NCI-H2171 (cell line): Measurements from ENCODE around the gene BATF.

Source experiments
- DNase-seq: peaks from one replicate; lab custom pipeline; 2025; lab: John Stamatoyannopoulos, UW

BATF gene

DNA sequence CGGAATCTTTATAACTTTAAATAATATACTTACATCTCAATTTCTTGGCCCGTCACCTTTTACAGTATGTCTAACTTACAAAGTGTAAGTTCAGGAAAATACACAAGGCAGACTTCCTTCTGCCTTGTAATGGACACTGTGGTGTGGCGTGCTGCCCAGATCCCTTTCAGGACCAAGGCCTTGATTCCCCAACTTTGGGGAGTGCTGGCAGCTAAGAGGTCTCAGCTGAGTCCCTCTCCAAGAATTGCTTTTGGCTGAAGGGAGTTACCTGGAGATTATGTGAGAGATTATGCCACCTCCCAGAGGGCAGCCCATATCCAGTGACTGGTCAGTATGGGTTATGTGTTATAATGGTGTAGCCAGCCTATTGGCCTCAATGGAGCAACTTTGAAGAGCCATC lies 21.2 kb upstream of the BATF start:
- DNase-seq, result no peak

DNA sequence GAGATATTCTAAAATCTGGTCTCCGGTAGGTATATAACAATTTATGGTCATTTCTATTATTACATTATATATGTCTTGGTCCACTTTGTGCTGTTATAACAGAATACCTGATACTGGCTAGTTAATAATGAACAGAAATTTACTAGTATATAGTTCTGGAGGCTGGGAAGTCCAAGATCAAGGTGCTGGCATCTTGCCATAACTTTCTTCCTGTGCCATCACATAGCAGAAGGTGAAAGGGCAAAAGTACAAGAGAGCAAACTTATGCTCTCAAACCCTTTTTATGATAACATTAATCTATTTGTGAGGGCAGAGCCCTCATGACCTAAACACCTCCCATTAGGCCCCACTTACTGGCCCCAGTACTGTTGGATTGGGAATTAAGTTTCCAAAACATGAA lies 17.9 kb upstream of the BATF start:
- DNase-seq, result no peak

DNA sequence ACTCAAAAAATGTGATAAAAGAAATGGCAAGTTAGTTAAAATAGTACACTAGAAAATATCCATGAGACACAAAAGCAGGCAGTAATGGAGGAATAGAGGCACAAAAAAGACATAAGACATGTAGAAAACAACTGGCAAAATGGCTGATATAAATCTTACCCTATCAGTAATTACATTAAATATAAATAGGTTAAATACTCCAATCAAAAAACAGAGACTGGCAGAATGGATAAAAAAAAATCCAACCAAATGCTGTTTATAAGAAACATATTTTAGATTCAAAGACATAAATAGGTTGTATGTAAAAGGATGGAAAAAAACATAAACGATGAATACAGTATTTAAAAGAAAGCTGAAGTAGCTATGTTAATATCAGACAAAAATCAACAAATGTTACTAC lies 15.3 kb upstream of the BATF start:
- no peak for DNase-seq

DNA sequence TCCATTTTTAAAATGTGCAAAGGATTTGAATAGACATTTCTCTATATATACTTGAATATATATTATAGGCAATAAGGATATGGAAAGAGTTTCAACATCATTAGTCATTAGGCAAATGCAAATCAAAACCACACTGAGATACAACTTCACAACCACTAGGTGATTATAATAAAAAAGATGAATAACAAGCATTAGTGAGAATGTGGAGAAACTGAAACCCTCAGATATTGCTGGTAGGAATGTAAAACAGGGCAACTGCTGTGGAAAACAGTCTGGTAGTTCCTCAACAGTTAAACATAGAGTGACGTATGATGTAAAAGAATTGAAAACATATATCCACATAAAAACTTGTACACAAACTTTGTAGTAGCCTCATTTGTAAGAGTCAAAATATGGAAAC lies 11.7 kb upstream of the BATF start:
- no peak for DNase-seq

DNA sequence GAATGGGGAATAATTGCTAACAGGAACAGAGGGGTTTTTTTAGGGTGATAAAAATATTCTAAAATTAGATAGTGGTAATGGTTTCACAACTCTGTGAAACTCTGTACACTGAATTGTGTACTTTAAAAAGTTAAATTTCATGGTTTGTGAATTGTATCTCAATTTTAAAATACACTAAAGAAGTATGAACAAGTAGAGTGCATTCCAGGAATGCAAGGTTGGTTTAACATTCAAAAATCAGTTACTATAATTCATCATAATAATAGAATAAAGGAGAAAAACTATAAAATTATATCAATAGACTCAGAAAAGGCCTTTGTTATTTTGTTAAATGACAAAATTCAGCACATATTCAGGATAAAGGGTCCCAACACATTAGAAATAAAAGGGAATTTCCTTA lies 11.1 kb upstream of the BATF start:
- DNase-seq, result no peak

DNA sequence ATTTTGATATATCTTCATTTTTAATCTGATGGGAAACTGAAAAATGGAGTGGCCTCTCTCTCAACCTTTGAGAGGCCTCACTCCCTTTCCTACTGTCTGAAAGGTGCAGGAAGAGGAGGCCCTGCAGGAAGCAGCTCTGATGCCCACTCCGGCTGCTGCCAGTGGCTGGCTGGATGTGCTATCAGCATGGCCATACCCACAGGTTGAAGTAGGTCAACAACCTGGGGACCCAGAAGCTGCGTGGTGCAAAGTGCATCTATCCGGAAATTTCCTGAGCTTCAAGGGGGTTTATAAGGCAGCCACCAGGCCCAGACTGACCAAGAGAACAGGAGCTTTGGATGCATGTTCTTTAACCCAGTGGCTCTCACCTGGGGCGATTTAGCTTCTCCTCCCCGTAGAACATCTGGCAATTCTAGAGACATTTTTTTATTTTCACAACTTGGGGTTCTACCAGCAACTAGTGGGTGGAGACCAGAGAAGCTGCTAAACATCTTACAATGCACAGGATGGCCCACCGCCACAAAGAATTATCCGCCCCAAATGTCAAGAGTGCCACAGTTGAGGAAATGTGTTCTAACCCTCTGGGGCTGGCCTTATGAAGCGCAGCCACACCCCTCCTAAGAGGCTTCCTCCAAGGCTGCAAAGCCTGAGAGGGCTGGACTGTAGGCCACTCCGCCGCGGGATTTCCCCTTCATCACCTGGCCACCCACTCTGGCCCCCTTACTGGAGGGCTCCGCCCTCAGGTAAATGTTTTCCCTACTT lies 8.2 kb upstream of the BATF start:
- no peak for DNase-seq

DNA sequence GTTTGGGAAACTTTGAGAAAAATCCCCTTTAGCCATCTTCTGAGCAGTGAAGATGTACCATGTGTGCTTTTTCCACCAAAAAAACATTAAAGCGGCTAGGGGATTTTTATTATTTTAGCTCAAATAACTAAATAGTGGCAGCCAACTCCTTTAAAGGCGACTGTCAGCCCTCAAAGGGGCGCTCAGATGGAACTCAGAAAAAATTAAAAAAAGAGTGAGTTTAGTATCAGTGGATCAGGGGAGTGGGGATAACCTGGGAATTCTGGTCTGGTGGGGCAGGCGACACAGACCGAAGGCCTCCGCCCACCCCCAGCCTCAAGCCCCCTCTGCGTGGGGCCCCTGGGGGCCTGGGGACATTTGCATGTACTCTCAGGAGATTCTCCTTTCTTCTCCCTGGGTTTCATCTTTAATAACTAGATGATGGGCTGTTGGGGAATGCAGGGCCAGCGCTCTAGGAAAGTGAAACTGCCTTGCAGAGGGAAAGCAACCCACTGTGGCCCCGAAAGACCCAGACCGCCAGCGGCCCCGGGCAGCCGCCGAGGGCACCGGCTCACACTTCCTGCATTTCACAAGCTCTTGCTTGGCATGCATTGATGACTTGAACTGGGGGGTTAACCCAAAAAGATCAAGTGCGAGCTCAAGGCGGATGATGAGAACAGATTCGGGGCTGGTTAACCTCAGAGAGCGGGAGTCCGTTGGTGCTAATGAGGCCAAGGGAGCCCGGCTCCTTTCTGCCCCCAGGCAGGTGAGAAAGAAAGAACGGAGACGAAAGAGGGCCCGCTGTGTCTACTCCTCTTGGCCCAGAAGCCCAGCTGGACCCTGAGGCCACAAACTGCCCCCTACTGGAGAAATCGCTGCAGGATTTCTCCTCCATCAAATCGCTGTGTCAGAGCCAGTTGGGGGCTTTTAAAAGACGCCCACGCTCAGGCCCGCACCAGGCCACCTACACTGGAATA lies 7.3 kb upstream of the BATF start:
- no peak for DNase-seq

DNA sequence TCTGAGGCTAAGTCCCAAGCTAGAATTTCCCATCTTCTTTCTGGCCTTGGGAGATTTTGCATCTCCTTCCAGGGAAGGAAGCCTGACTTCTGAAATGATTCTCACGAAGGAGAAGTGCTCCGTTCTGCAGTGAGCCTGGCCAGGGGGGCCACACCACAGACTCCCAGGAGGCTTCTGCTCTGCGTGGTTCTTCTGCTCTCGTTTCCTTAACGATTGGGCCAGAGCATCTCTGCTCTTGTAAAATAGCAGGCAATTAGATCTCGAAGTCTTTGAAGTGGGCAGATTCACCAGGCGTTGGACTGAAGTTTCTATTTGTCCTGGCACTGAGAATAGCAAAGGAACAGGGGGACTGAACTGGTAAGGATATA lies 6.7 kb upstream of the BATF start:
- DNase-seq, result no peak

DNA sequence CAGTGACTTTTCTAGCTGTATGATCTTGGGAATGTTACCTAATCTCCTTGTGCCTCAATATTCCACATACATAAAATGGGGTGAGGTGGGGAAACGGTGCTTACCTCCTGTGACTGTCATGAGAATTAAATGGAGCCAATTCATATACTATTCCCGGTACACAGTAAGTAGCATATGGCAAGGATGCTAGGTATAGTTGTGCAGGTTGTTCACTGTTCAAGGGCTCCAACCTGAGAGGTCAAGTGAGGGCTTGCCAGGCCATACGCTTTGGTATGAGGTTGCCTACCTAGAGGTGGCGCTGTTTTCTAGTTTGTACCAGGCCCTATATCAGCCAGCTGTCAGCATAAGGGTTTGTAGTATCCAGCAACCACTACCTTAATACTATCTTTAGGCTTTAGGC lies 3.6 kb upstream of the BATF start:
- no peak for DNase-seq

DNA sequence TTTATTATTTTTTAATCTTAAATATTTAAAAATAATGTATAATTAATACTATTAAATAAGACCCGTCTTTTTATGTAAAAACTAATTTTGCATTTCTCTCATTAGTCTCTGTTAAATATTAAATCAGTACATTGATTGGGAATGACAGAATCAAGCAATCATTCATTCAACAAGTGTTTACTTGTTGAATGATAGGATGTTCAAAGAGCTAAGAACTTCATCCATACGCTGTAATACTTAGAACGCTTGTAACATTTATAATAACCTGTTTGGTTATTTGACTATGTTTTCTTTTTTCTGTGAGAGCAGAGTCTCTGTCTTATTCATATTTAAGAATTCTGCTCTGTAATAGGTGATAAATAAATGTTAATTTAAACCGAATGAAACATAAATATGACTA lies 2.9 kb upstream of the BATF start:
- no peak for DNase-seq

DNA sequence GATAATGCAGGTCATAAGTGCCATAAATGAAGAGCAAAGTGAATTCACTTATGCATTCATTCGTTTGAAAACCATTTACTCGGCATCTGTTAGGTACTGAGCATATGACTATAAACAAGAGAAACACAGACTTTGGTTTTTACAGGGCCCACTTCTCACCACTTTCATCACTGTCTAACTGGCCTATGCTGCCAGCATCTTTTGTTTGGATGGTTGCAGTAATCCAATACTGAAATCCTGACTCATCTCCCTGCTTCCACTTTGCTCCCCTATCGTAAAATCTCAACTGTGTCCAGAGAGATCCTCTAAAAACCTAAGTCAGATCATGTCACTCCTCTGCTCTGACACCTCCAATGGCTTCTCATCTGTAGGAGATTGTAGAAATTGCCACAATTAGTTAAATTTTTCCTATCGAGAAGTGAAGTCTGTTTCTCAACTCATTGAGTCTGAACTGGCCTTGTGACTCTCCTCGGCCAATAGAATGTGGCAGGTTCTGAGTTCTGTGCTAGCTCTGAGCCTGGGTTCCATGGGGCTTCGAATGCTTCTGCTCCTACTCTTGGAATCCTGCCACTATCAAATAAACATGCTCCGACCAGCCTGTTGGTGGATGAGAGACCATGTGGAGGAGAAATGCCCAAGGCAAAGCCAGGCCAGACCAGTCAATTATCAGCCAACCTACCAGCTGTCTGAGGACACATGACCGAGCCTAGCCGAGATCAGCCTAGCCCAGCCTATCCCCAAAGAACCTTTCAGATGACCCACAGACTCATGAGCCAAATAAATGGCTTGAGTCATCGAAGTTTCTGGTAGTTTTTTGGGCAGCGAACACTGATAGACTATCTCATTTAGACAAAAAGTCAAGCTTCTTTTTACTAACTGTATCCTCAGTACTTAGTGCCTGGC lies 2.2 kb upstream of the BATF start:
- no peak for DNase-seq

DNA sequence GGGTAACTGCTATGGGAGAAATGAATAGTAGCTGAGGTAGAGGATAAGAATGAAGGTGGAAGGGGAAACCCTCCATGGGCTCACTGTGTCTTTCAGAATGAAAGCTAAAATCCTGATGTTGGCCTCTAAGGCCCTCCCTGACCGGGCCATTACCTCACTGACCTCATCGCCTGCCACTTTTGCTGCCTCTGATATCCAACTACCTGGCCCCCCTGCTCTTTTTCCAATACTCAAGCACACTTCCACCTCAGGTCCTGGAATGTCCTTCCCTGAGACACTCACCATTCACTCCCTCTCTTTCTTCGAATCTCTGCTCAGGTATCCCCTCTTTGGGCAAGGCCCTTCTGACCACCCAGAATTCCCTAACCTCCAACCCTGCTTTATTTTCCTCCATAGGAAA lies 1.4 kb upstream of the BATF start:
- DNase-seq, result no peak

DNA sequence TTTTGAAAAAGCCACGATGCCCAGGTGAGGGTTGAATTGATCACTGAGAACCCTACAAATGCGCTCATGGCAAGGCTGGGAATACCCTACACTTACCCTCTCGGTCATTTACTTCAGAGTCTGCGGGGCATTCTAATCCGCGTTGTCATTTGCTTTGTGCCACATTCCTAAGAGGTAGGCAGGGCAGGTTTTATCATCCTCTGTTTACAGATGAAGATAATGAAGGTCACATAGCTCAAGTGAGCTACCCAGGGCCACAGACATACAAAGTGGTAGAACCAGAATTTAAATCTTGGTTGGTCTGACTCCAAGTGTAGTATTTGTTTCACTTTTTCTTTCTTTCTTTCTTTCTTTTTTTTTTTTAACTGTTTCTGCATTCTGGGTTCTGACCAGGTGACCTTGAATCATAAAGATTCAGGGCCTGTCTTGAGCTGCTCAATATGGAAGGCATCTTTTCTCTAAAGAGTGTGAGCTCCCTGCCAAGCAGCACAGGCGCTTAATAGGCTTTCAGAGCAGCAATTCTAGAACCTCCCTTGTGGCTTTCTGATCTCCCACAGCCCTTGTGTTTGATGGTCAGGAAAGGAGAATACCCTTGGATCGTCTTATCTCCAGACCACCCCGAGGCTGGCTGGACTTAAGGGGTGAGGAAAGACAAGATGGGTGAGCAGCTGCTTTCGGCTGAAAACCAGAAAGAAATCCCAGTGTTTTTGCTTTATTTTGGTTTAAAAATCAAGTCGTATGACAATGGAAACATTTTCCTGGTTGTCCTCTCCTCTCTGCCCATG lies 662 bp upstream of the BATF start:
- DNase-seq, result no peak

DNA sequence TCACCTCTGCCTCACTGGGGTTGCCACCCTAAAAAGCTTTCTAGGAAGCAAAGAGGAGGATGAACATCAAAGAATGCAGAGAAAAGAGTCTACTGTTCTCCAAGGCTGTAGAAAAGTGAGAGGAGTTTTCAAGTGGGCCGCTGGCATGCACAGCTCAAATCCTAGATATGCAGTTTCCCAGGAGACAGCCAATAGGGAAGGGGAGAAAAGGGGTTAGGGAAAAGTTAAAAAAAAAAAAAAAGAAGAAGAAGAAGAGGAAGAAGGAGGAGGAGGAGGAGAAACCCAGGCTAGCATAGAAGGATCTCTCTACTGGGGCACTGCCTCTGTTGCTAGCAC lies 682 bp downstream of the BATF start:
- no peak for DNase-seq

DNA sequence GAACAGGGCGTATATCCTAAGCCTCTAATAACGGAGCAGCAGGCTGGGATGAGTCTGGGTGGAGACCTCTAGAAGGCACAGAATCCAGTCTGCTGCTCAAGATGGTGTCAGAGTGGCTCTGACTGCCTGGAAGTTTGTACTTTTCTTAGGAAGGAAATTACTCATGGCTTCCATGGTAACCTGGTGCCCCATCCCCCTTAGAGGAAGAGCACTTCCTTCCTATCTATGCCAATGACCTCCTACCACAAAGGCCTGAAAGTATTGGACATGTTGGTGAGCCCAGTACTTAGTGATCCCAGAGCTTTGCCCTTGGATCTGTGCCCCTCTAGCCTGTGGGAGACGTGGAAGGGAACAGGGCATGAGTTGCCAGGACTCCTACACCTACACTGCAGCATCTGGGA lies 1.5 kb downstream of the BATF start:
- DNase-seq, result no peak

DNA sequence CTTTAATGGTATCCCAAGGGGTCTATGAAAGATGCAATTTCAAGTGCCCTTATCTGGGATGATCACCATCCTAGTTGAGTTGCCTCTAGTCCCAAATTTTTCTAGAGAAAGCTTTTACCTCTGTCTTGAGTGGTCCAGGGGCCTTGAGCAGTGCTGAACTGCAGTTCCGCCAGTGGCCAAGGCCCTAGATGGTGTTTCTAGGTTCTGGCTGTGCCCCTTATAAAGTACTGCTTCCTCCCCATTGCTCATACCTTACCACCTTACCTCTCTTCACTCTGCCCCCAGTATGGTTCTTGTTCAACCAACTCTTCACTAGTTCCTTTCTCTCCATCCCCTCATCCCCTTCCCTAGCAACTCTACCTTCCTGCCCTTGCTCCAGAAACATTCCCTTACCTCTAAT lies 3.7 kb downstream of the BATF start:
- DNase-seq, result no peak

DNA sequence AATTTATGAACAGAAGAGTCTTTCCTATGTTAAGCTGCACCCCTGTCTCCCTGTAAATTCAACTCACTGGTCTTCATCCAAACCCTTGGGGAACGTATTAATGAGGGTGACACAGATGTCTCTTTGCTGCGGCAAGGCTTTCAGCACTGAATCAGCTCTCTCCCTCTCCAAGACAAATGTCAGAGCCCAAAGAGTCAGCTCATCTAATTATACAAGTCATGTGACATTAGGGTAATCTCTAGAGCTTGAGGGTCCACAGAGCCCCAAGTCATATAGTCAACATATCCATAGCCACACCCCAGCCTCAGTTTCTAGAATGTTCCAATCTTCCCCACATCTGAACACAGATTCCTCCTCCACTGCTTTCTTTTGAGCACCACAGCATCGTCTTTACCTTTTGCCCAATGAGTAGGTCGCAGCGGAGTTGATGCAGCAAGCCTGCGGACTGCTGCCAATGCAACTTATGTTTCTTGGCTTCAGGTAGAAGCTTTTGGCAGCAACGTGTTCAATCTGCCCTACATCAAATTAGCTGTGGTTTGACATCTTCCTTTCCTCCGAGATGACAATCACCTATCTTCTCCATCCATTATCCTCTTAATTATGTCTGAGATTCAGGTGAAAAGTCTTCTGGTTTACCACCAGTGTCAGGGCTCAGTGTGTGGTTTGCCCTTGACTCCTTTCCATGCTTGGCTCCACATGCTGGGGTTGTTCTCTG lies 5.3 kb downstream of the BATF start:
- DNase-seq, result no peak

DNA sequence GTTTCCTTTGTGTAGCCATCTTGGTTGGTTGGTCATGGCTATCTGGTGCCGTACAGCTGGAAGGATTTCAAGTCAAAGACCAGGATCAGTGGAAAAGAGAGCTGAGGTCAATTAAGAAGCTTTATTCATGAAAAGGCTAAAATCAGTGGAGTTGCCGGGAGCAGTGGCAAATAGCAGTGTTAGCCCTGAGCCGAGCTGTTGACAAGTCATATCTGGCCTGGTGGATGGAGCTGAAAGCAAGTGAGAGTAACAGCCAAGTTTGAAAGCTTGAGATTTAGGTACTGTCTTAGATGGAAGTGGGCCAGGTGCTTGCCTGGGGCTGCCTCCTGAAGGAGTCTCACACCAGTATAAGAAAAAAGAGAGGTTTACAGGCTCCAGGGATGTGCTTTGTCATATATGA lies 9.0 kb downstream of the BATF start:
- DNase-seq, result no peak

DNA sequence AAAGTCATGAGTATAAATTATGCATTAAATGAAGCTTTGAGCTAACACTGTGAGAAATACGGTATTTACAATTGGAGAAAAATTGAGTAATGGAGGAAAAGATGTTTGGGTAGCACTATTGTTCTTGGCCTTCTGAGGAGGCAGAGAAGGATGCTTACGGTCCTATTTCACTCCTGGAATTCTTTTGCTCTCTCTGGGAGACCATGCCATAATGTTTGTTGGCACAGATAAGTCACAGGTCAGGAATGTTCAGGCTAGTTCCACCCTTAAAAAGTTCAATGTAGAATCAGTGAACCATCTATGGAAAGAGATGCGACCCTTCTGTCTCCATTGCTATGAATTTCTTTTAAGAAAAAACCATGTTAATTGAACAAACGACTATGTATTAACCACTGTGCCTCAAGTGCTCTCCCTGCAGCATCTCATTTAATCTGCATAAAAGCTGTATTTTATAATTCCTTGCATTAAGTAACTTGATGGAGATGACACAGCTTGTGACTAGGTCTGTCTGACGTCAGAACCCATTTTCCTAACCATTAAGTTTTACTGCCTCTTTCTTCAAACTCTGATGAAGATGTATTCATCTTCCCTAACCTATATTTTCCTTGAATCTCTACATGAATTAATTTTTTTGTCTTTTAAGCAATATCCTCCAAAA lies 9.5 kb downstream of the BATF start:
- no peak for DNase-seq

DNA sequence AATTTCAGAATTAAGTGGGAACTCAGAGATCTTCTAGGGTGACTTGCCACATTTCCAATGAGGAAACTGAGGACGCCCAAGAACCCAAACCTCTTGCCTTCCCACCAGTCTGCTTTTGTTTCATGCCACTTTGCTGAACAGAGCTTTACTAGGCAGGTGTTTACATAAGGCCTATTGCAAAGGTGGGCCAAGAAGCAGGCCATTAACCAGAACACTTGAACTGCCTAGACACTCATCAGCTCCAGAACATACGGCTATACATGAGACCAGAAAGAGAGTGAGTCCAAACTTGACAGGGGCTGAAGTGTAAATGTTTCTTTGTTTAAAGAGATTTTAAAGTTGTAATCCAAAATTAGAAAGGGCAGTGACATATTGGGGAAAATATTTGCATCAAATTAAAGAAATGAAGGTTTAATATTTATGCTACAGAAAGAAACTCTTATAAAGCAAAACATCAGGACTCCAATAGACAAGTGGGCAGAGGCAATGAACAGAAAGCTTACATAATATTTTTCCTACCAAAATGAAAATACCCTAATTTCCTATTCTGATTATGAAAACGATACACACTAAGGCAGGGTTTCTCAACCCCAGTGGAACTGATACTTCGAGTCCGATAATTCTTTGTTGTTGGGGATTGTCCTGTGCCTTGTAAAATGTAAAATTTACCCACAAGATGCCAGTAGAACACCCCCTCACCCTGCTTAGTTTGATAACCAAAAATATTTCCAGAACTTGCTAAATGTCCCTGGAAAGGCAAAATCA lies 11.7 kb downstream of the BATF start:
- no peak for DNase-seq
